ENCODE results near the gene HPCAL4.

Gene HPCAL4

DNA sequence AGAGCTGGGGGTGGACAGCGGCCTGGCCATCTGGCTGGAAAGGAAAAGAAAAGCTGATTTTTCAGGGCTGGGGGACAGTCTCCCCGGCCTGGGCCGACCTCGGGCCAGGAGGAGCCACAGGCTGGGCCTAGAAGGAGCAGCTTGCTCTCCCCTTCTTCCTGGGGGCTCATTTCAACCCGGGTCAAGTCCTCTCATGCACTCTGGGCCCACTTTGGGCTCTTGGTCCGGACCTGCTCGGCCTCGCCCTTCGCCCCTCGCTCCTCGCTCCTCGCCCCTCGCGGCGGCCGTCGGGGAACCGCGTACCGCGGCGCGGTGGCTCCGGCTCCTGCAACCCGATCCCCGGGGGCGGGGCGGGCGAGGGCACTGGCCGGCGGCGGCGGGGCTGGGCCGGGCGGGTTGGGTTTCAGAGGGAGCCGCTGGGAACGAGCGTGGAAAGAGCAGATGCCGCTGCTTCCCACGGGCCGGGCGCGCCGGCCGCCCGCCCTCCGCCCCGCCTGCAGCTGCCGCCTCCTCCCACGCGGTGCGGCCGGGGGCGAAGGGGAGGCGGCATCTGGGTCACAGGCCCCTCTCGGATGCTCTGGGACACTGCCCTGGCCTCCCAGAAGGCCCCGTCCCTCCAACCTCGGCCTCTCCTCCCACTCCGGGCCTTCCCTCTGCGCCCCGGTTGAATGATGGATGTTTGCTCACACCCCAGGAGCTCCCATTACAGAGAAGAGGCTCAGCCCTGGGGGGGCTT is 58.4 kb downstream of the HPCAL4 start:
- peak; percentile 45 for DNase-seq (ENCODE audit: low read depth)
- TF ChIP-seq, protein P1, sequence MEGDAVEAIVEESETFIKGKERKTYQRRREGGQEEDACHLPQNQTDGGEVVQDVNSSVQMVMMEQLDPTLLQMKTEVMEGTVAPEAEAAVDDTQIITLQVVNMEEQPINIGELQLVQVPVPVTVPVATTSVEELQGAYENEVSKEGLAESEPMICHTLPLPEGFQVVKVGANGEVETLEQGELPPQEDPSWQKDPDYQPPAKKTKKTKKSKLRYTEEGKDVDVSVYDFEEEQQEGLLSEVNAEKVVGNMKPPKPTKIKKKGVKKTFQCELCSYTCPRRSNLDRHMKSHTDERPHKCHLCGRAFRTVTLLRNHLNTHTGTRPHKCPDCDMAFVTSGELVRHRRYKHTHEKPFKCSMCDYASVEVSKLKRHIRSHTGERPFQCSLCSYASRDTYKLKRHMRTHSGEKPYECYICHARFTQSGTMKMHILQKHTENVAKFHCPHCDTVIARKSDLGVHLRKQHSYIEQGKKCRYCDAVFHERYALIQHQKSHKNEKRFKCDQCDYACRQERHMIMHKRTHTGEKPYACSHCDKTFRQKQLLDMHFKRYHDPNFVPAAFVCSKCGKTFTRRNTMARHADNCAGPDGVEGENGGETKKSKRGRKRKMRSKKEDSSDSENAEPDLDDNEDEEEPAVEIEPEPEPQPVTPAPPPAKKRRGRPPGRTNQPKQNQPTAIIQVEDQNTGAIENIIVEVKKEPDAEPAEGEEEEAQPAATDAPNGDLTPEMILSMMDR (conservative IDR thresholded peaks at IDR 0.05; ENCODE audit: low read length): no peak
- H3K4me3 ChIP-seq (ENCODE audit: low read length): no peak overlapping the region

DNA sequence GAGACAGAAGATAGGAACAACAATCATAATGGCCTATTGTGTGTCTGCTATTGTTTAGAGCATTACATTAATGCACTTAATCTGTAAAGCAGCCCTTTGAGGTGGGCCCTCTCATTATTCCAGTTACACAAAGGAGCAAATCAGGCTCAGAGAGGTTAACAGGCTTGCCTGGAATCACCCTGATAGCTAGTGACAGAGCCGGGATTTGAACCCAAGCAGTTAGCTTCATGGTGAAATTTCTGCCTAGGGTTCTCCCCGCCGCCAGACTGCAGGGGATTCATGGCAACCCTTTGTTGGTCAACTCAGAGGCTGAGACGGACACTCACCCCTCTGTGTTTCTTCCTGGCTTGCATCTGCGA is 58.9 kb downstream of the HPCAL4 start:
- no peak for DNase-seq (ENCODE audit: low read depth)
- H3K4me3 ChIP-seq (ENCODE audit: low read length): no peak overlapping the region
- TF ChIP-seq, protein P1 (conservative IDR thresholded peaks at IDR 0.05; ENCODE audit: low read length): no peak

DNA sequence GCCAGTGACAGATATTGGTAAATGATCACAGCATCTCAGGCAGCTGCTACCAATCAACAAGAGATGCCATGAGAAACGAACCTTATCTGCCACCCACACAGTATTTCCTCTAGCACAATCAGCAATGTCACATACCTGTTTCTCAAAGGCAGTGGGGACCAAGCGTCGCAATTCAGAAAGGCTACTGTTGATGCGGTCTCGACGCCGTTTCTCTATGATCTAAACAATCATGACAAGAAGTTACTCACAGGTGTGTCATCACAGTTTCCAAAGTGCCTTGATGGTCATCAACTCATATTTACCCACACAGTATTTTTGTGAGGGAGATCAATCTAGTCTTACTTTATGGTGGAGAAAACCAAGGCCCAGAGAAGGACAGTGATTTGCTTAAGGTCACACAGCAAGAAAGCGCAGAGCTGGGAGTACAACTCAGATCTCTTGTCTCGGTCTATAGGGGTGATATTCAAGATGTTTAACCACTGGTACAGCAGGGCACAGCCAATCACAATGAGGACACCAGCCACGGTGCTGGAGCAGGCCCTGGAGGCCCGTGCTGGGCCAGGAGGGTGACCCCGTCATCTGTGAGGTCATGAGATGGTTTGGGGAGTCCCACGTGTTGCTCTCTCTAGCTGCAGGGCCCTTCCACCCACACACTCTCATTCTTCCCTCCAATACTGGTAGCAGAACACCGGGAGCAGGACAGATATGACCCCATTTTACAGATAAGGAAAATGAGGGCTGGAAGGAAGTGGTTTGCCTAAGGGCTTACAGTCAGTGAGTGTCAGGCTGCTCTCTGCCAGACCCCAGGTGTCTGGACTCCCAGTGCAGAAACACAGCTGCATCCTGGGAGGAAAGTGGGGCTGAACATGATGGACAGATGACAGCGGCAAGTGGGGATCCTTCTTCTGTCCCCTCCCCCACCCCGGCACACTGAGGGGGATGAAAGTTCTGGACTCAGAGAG is 59.6 kb downstream of the HPCAL4 start:
- no peak for DNase-seq (ENCODE audit: low read depth)
- TF ChIP-seq, protein P1 (conservative IDR thresholded peaks at IDR 0.05; ENCODE audit: low read length): no peak
- H3K4me3 ChIP-seq (ENCODE audit: low read length): no peak overlapping the region

DNA sequence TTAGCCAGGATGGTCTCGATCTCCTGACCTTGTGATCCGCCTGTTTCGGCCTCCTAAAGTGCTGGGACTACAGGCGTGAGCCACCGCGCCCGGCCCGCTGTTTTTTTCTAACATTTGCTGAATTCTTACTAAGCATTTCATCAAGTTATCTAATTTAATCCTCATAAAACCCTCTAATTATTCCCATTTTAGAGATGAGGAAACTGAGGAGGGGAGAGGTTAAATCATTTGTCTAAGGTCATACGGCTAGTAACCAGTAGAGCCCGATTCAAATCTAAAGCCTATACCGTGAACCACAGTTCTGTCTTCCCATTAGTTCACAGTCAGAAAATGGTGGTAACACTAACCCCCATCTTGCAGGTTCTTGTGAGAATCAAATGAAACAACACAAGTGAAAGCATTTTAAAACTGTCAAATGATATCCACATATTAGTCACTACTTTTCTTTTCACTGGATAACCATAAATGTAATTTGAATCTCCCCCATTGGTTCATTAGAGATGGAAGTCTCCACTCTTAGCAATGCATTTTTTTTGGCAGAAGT is 62.4 kb downstream of the HPCAL4 start:
- H3K4me3 ChIP-seq (ENCODE audit: low read length): no peak overlapping the region
- no peak for DNase-seq (ENCODE audit: low read depth)
- TF ChIP-seq, protein P1 (conservative IDR thresholded peaks at IDR 0.05; ENCODE audit: low read length): no peak

Measured in AG10803 (cell line).